Neural cell (in vitro differentiated cells): ENCODE measurements around the gene TMEM74B.

Experiments used
- CTCF ChIP-seq: fragments of 450-650 bp; IDR thresholded peaks from 2 replicates; pipeline ENCODE4 v1.5.1; 2014; ENCODE audit warnings: antibody characterized with exemption, mild to moderate bottlenecking, moderate library complexity; ENCODE audit not compliant: poor library complexity, severe bottlenecking
- EP300 ChIP-seq: fragments of 450-650 bp; conservative IDR thresholded peaks from 2 replicates; pipeline ENCODE4 v1.6.1; 2014; ENCODE audit warnings: antibody characterized with exemption, mild to moderate bottlenecking, moderate library complexity; ENCODE audit not compliant: poor library complexity, severe bottlenecking
- EZH2 ChIP-seq: fragments of 200-600, 300-800 bp; shearing (Covaris generic), sonication (generic); IDR thresholded peaks from 2 replicates; pipeline ENCODE4 v1.6.1; 2014; ENCODE audit warnings: antibody characterized with exemption, low read length, borderline replicate concordance, mild to moderate bottlenecking; ENCODE audit not compliant: insufficient read depth, poor library complexity, severe bottlenecking
- MXI1 ChIP-seq: fragments of 450-650 bp; conservative IDR thresholded peaks from 2 replicates; pipeline ENCODE4 v1.6.1; 2014; ENCODE audit warnings: antibody characterized with exemption, mild to moderate bottlenecking; ENCODE audit not compliant: poor library complexity, severe bottlenecking
- POLR2AphosphoS5 ChIP-seq: IDR thresholded peaks from 2 replicates; pipeline ENCODE4 v1.6.1; 2012
- RAD21 ChIP-seq: fragments of 450-650 bp; conservative IDR thresholded peaks from 2 replicates; pipeline ENCODE4 v1.6.1; 2014; ENCODE audit warnings: antibody characterized with exemption, mild to moderate bottlenecking, moderate library complexity
- REST ChIP-seq: IDR thresholded peaks from 2 replicates; pipeline ENCODE4 v1.6.1; 2012; ENCODE audit warnings: borderline replicate concordance
- SMC3 ChIP-seq: fragments of 450-650 bp; conservative IDR thresholded peaks from 2 replicates; pipeline ENCODE4 v1.6.1; 2014; ENCODE audit warnings: antibody characterized with exemption, mild to moderate bottlenecking, moderate library complexity; ENCODE audit not compliant: poor library complexity
- TAF1 ChIP-seq: IDR thresholded peaks from 2 replicates; pipeline ENCODE4 v1.6.1; 2012; ENCODE audit warnings: low read depth

DNA sequence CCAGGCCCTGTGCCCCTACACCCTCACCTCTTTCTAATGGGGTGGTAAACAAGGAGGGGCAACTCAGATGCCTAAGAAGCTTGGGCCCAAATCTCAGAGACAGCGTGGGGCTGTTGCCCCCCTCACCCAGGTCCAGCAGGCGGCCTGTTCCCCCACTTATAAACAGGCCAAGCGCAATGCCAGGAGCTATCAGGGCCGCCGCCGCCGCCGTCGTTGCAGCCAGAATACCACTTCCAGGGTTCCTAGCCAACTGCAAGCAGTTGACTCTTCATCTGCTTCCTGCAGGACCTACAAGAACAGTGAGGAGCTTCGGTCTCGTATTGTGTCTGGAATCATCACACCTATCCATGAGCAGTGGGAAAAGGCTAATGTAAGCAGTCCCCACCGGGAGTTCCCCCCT lies 49.9 kb downstream of the TMEM74B start:
- TF ChIP-seq CTCF, result no peak
- no peak for TF ChIP-seq EP300
- TF ChIP-seq POLR2AphosphoS5, result no peak
- TF ChIP-seq SMC3, result no peak
- TF ChIP-seq EZH2, result no peak
- no peak for TF ChIP-seq TAF1
- no peak for TF ChIP-seq RAD21
- no peak for TF ChIP-seq REST
- no peak for TF ChIP-seq MXI1
